Omental fat pad (tissue), 4 donors: ENCODE measurements around the gene CAMK2N1. TPM values are rescaled to one million over a fixed set of nuclear protein-coding genes. Genes with fewer than 3 reads are reported as not detected.

Experiments used
- ATAC-seq: fragments of 150-250 bp; one replicate; pipeline ENCODE4 v1.9.1; 2016; ENCODE audit warnings: mild to moderate bottlenecking, moderate library complexity; ENCODE audit not compliant: low FRiP score
- DNase-seq: peaks from one replicate; pipeline ENCODE4 v3.0.0-alpha.2; 2019; ENCODE audit warnings: low spot score
- total RNA-seq, 4 donors: library from RNA; depleted of rRNA; stranded (reverse); fragments of >200 nt; gene quantifications; one replicate each; pipeline ENCODE4 v1.1.0, GENCODE V29; 2016
- TF ChIP-seq, protein P1 (sequence below), 3 donors: fragments of 450-650 bp; IDR thresholded peaks; one replicate each; pipeline ENCODE4 v1.5.1; 2016 to 2017; ENCODE audit warnings: antibody characterized with exemption in 3 of 3, mild to moderate bottlenecking in 3 of 3, moderate library complexity in 2 of 3

The CAMK2N1 gene
- total RNA-seq, 4 donors from 2014 or later: 4.4 to 6.5 (median 5.4) TPM

DNA sequence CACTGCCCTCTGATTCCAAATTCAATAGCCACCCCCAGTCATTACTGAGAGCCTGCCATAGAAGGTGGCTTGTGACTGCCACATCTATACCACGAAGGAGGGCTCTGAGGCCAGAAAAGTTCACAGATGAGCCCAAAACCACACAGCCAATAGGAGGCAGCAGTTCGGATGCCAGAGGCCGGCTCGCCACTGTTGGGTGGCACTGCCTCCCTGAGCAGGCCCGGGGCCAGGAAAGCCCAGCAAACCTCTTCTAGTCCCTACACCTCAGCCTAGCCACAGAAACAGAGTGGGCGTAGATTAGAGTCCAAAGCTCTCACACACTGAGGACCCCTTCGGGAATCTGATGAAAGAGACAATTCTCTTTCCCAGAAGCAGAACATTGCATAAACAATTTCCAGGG lies 5.9 kb upstream of the CAMK2N1 start:
- no peak for ATAC-seq
- TF ChIP-seq, protein P1, sequence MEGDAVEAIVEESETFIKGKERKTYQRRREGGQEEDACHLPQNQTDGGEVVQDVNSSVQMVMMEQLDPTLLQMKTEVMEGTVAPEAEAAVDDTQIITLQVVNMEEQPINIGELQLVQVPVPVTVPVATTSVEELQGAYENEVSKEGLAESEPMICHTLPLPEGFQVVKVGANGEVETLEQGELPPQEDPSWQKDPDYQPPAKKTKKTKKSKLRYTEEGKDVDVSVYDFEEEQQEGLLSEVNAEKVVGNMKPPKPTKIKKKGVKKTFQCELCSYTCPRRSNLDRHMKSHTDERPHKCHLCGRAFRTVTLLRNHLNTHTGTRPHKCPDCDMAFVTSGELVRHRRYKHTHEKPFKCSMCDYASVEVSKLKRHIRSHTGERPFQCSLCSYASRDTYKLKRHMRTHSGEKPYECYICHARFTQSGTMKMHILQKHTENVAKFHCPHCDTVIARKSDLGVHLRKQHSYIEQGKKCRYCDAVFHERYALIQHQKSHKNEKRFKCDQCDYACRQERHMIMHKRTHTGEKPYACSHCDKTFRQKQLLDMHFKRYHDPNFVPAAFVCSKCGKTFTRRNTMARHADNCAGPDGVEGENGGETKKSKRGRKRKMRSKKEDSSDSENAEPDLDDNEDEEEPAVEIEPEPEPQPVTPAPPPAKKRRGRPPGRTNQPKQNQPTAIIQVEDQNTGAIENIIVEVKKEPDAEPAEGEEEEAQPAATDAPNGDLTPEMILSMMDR (IDR thresholded peaks at IDR 0.05): no peak
- DNase-seq: no peak

DNA sequence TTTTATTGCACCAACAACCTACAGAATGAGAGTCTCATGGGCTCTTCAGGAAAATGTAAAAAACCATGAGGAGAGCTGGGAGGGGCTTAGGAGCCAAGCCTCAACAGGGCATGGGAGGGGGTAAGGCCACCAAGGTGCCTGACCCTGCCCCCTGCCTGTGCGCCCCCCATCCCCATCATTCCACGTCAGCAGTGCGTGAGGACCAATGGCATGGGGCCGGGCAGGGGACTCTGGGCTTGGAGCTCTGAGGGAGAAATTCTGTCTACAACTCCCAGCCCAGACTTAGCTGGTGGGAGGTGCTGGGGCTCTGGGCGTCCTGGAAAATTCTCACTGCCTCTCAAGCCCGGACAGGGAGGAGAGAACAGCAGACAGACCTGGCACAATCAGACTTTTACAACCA lies 5.2 kb upstream of the CAMK2N1 start:
- ATAC-seq (no peak), DNase-seq (no peak)
- TF ChIP-seq, protein P1 (IDR thresholded peaks at IDR 0.05): no peak

DNA sequence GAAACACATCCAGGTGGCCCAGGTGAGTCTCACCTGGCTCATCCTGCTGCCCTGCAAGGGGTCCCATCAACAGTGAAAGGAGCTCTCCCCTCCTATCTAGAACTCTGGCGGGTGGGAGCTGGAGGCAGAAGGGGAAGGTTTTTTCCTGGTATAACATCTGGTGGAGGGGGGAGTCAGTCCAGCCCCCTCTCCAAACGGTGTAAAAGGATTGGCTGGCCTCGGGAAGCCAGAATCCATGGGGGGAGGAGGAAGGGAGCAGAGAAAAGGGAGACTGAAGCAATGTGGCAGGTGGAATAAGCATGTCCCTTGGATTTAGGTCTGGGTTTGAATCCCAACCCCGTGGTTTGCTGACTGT lies 1.2 kb upstream of the CAMK2N1 start:
- DNase-seq: no peak
- TF ChIP-seq, protein P1 (IDR thresholded peaks at IDR 0.05): no peak
- no peak for ATAC-seq

DNA sequence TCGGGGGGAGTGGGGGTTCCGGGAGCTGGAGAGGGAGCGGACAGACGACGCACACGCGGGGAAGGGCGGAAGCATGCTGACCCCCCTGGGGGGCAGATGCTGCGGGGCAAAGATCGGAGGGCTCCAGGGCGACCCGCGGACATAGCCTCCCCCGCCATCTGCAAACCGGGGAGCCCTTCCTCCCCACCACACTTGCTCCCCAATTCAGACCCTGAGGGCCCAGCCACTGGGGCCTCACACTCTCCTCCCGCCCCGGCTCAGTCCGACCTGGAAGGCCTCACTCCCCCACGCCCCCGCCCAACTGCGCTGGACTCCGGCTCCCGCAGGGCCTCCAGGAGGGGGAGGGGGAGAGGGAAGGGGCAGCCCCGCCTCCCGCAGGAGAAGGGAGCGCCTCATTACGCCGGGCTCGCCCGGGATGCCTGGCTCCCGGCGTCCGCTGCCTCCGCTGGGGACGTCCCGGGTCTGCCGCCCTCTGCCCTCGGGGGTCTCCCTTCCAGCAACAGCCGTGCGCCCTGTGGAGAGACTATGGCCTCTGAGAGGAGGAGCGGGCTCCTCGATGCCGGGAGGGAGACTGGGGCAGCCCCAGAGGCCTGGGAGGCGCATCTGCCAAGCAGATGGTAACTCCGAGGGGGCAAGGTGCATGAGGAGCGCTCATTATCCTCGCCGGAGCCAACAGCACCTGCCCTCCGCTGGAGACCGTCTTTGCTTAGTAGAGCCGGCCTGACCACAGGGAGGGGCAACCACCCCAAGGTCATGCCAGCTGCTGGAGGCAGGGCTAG lies 636 bp upstream of the CAMK2N1 start:
- DNase-seq (peak; percentile 38), ATAC-seq (peak; percentile 71)

DNA sequence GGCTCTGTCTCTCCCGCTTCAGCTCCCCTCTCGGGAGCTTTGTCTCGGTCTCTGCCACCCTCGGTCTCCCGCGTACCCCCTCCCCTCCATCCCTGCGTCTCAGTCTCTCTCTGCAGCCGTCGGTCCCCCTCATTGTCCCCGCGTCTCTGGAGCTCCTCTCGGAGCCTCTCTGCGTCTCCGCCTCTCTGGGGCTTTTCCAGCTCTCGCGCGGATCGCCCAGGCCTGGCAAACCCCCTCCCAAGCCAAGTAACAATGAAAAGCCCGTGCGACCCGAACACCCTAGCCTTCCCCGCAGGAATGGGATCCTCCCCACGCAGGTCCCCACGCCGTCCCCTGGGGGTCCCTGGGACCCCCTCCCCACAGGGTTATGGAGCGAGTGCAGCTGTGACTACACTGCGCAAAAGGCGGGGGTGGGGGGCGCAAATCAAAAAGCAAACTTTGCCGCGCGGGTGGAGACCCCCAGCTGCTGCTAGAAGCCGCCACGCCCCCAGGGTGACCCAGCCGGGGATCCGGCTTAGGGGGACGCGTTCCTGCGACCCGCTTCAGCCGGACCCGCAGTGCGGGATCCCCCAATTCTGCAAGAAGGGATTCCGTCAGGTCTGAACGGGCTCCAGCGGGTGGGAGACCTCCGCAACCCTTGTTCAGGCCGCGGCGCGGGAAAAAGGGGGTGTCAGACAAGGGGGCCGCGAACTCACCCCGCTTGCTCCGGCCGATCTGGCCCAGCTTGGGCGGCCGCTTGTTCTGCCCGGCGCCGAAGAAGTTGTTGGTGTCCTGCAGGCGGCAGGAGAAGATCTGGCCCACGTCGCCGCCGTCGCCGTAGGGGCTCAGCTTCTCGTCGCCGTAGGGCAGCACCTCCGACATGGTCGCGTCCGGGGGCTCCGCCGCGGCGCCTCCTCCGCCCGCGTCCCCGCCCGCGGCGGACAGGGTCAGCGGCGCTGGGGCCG lies 1.2 kb downstream of the CAMK2N1 start:
- no peak for DNase-seq
- TF ChIP-seq, protein P1 (IDR thresholded peaks at IDR 0.05): no peak
- no peak for ATAC-seq

More for the DNA sequence above, 636 bp upstream of the CAMK2N1 start:
- TF ChIP-seq, protein P1 (IDR thresholded peaks at IDR 0.05): no peak

DNA sequence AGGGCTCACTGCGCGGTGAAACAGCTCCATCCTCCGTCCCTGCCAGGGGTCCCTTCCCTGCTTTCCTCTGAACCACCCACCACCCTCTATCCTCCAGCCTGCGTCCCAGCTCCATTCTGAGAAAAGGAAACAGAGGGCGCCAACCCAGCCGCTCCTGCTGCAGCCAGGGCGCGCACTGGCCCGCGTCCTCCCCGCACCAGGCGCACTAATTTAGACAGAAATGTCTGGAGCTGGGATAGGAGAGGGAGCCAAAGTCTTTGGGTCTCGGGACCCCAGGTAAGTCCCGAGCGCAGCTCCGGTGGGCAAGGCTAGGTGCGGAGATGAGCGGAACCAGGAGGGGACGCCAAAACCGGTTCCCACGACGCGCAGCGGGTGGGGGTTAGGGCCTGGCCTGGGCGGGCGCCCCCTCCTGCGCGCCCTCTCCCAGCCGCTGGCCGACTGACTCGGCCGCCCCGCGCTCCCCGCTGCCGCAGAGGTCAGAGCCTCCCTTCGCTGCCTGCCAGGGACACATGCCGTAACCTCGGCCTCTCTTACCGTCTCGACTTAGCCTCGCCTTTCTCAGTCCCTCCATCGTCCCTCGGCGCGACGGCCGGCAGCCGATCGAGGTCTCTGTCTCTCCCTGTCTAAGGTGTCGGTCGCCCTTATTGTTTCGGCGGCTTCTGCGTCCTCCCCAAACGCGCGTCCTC lies 2.0 kb downstream of the CAMK2N1 start:
- no peak for ATAC-seq
- no peak for DNase-seq

More for the DNA sequence above, 2.0 kb downstream of the CAMK2N1 start:
- TF ChIP-seq, protein P1 (IDR thresholded peaks at IDR 0.05): no peak
